ENCODE data around the gene DNAJC1. TPM values are rescaled to one million over a fixed set of nuclear protein-coding genes. Genes with fewer than 3 reads are reported as not detected.

Gene DNAJC1
- total RNA-seq, 6 experiments from 2014 or later: 16.0 to 106 (median 27.8) TPM

GRCh38 chr10:21760332-21760731 is 243.2 kb downstream of the DNAJC1 start:
- H3K9me3 ChIP-seq: no peaks in the 10 kb centered on the region
- H3K4me1 ChIP-seq: no peaks in the 10 kb centered on the region
- intact Hi-C loops (cut with DNase I): no loop called here
- H3K36me3 ChIP-seq: peaks cover 0 to 10% (median 3%) of the 10 kb centered on the region in 4 donors
- WGBS (ENCODE audit: insufficient coverage, low coverage, low lambda C conversion rate, missing lambda C conversion rate): 95% methylated on average over 2 of the region's 2 CpGs
- H3K27ac ChIP-seq: no peak overlapping the region
- TF ChIP-seq CTCF (IDR thresholded peaks at IDR 0.05) (no peak), POLR2A (IDR thresholded peaks at IDR 0.05) (no peak)
- H3K4me3 ChIP-seq: no peak overlapping the region
- DNase-seq (no peak), ATAC-seq (no peak)
- H3K27me3 ChIP-seq: no peaks in the 10 kb centered on the region

GRCh38 chr10:21759232-21759631 is 244.3 kb downstream of the DNAJC1 start:
- Histone ChIP-seq H3K4me3 (no peak overlapping the region), H3K36me3 (peaks cover 0 to 10% (median 3%) of the 10 kb centered on the region in 4 donors), H3K27ac (no peak overlapping the region), H3K27me3 (no peaks in the 10 kb centered on the region), H3K4me1 (no peaks in the 10 kb centered on the region), H3K9me3 (no peaks in the 10 kb centered on the region)
- TF ChIP-seq CTCF (IDR thresholded peaks at IDR 0.05): no peak
- TF ChIP-seq POLR2A (IDR thresholded peaks at IDR 0.05): no peak
- ATAC-seq (no peak), DNase-seq (no peak)
- WGBS (ENCODE audit: insufficient coverage, low coverage, low lambda C conversion rate, missing lambda C conversion rate): 89% methylated on average over 21 of the region's 21 CpGs
- intact Hi-C loops (cut with DNase I): no loop called here

- no peaks in the 10 kb centered on the region for H3K27me3 ChIP-seq
- no peaks in the 10 kb centered on the region for H3K4me1 ChIP-seq
- no peak for TF ChIP-seq CTCF (IDR thresholded peaks at IDR 0.05)
- TF ChIP-seq POLR2A (IDR thresholded peaks at IDR 0.05): no peak
- DNase-seq: no peak
- no peak overlapping the region for H3K27ac ChIP-seq
- no peak for ATAC-seq
- intact Hi-C loops (cut with DNase I): no loop called here
- WGBS (ENCODE audit: insufficient coverage, low coverage, low lambda C conversion rate, missing lambda C conversion rate): 96% methylated on average over 6 of the region's 7 CpGs
- no peaks in the 10 kb centered on the region for H3K9me3 ChIP-seq
- H3K4me3 ChIP-seq: no peak overlapping the region
- H3K36me3 ChIP-seq: peaks cover 0 to 10% (median 3%) of the 10 kb centered on the region in 4 donors
These were observed 244.8 kb downstream of the DNAJC1 start for GRCh38 chr10:21758696-21759095.

- no peaks in the 10 kb centered on the region for H3K4me1 ChIP-seq
- H3K4me3 ChIP-seq: no peak overlapping the region
- H3K27me3 ChIP-seq: no peaks in the 10 kb centered on the region
- no peak for TF ChIP-seq CTCF (IDR thresholded peaks at IDR 0.05)
- TF ChIP-seq POLR2A (IDR thresholded peaks at IDR 0.05): no peak
- no peak overlapping the region for H3K27ac ChIP-seq
- H3K9me3 ChIP-seq: no peaks in the 10 kb centered on the region
- intact Hi-C loops (cut with DNase I): no loop called here
- DNase-seq (no peak), ATAC-seq (no peak)
- H3K36me3 ChIP-seq: peaks cover 0 to 10% (median 3%) of the 10 kb centered on the region in 4 donors
- WGBS (ENCODE audit: insufficient coverage, low coverage, low lambda C conversion rate, missing lambda C conversion rate): 85% methylated on average over 8 of the region's 14 CpGs
These were observed 245.3 kb downstream of the DNAJC1 start for GRCh38 chr10:21758239-21758638.
